GM21526 (cell line): Measurements from ENCODE around the gene KAZN.

Experiments used
- ATAC-seq: cut with Tn5 transposase; IDR thresholded peaks from one replicate; pipeline ENCODE4 v1.9.1; 2021; ENCODE audit warnings: moderate library complexity; ENCODE audit not compliant: unreplicated experiment, low FRiP score

The KAZN gene

DNA sequence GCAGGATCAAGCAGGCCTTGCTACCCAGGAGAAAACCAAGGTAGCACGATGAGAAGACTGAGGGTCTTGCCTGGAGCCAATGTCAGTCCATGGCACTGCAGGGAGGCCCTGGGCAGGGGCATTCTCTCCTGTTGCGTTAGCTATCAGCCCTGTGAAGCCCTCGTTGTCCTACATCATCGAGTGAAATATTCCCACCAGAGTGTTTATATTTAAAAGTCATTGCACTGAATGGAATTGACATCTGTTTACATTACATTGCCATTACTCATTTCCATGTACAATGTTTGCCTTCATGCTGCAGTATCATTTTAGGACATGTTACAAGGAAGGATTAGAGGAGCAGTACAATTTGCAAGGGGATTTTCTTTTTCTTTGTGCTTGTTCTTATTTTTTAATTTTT lies 243.9 kb downstream of the KAZN start:
- no peak for ATAC-seq

DNA sequence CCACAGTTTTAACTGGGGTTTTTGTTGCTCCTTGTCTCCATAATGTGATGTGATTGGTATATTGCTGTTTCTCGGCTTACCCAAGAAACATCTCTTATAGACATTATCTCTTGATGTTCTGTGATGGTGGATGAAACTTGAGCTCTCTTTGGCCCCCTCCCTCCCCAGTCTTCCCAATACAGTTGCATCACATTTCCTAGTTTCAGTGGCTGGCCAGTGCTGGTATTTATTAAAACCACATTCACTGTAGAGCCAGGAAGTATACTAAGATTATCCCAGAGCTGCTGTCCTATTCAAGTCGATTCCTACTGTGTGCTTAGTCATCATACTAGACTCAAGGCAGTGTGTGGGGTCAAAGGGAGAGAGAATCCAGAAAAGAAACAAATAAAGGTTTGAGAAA lies 244.4 kb downstream of the KAZN start:
- no peak for ATAC-seq

DNA sequence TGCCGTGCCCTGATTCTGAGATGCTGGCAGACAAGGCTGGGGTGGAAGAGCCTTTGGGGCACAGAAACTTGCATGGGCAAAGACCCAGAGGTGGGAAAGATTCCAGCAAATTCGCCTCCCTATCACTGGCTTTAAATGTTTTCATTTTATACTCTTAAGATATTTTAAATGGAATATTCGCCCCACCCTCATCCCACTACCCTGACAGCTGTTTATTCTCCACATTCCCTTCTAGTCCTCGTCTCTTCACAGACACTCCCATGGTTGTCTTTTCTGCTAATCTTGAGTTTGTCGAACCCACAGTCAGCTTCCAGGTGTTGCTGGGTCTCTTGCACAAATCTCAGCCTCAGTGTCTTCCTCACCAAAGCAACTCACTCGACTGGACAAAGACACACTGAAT lies 245.0 kb downstream of the KAZN start:
- no peak for ATAC-seq

GRCh38 chr1:14844356-14844755 lies 245.9 kb downstream of the KAZN start:
- no peak for ATAC-seq

- no peak for ATAC-seq
These were observed 246.6 kb downstream of the KAZN start for GRCh38 chr1:14844923-14845617.

- no peak for ATAC-seq
These were observed 247.4 kb downstream of the KAZN start for GRCh38 chr1:14845851-14846250.

DNA sequence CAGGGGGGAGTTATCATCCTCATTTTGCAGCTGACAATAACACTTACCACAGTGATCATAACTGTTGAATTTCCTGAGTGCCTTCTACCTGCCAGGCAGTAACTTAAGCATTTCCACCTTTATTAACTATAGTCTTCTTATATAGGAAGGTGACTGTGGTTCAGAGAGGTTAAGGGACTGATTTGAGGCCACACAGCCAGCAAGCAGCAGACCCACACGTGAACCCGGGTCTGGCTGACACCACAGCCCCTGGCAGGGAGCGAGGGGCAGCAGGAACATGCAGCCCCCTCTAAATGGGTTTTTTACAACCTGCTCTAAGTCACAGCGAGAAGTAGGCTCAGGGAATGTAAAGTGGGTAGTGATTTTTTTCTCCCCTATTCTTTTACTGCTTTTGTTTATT lies 248.2 kb downstream of the KAZN start:
- no peak for ATAC-seq

DNA sequence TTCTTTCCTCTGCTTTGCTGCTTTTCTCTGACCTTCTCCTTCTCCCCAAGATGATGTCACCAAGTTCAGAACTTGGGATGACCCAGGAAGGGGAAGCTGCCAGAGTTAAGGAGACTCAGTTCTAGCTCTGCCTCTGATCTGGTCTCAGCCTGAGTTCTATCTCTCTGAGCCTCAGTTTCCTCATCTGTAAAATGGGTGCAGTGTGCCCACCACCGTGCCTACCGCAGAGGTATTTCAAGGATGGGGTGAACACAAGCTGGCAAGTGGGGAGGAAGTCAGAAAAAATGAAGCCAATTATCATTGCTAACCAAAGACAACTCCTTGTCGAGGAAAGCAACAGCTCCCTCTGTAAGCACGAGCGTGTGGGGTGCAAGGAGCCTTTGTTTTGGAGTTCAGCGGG lies 249.7 kb downstream of the KAZN start:
- ATAC-seq = no peak

DNA sequence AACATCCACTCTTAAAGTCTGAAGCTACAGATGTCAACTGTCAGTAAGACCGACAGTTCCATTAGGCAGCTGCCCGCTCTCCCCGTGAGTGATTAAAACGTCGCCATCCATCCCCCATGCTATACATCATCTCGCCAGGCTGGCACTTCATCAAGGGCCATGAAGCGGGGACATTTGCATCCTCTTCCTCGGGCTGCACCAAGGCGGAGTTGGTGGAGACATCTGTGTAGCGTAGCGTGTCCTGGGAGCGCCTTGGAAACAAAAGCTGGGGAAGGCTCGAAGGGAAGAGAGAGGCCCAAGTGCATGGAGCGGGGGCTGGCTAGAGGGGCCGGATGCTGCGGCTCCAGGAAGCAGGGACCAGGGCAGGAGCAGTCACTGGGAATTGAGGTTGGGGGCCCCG lies 250.1 kb downstream of the KAZN start:
- no peak for ATAC-seq

DNA sequence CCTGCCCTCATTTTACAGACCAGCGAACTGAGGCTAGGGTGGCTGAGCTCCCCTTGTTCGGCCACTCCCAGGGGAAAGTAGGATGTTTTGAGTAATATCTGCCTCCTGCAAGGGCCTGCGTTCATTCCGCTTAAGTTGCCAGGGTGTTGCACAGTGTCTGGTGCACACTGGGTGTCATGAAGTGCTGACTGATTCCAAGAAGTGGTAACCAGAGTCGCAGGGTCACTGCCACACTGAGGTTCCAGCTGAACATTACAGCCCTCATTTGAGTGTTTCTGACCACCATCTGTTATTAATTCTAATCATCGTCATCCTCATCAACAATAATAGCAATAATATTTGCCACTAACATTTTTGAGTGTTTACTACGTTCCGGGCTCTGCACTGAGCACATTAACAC lies 250.6 kb downstream of the KAZN start:
- no peak for ATAC-seq

- no peak for ATAC-seq
These were observed 252.1 kb downstream of the KAZN start for GRCh38 chr1:14850563-14850962.

GRCh38 chr1:14851760-14852159 lies 253.3 kb downstream of the KAZN start:
- ATAC-seq = no peak

DNA sequence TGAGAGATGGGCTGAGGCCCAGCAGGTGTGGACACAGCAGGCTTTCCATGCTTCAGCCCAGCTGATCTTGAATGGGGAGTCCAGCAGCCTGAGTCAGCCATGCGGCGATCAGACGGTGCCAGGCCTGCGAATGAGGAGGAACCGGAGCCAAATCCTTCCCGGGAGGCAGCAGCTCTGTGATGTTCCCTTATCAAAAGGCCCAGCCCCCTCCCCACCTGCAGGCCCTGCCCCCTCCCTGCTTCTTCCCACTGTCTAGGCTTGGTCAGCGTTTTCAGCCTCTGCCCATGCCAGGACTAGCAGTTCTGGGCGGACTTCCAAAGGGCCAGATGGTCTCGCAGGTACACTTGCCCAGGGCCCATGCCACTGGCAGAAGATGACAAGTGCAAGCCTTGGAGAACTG lies 253.8 kb downstream of the KAZN start:
- no peak for ATAC-seq

- ATAC-seq = no peak
These were observed 255.0 kb downstream of the KAZN start for GRCh38 chr1:14853518-14853917.

DNA sequence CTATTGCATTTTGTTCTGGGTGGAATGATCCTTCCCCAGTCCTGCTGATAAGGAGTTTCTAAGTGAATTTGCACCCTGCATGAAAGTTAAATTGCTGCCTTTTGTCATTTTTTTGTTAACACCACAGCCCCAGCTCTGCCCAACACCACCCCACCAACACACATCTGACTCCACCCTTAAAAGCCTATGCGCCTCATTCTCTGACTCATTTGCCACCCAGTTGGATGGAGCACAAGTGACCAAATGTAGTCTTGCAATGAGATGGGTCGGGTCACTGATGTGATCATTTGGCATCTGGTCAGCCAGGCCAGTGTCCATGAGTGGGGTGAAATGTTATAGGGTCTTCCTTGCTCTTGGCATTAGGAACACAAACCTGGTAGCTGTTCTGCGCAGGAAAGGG lies 256.8 kb downstream of the KAZN start:
- no peak for ATAC-seq

DNA sequence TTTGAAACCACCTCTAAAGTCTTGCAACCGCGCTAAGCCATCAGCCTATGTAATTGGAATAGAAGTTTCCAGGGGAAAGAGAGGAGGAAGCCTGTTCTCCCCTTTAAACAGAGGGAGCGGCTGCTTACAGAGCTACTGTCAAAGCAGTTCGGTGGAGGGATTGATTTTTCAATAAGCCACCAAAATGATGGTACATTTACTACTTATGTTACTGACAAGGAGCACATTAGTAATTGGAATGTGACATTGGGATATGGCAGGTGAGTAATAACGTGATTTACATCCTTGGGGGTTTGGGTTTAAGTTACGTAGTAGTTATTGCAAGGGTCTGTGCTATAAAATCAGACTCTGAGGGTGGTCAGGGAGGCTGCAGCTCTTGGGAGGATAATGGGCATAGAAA lies 257.3 kb downstream of the KAZN start:
- no peak for ATAC-seq

DNA sequence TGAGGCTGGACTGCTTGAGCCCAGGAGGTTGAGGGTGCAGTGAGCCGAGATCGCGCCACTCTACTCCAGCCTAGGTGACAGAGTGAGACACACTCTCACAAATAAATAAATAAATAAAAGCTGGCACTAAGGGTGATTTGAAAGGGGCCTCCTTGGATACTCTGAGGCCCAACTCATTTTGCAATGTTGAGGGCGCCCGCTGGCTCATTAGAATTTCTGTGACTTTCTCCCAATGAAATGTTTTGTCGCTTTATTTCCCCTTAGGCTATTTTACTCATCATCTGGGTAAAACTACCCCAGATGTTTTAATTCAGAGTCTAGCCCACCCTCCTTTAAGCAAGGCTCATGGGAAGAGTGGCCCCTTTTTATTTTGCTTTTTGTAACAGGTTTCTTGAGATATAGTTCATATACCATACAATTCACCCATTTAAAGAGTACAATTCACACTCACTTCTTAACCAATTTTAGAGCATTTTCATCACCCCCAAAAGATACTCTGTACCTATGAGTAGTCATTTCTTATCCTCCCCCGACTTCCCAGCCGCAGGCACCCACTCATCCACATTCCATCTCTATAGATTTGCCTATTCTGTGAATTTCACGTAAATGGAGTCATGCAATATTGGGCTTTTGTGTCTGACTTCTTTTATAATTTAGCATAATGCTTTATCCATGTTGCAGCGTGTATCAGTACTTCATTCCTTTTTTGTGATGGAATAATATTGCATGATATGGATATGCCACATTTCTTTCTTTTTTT lies 259.1 kb downstream of the KAZN start:
- no peak for ATAC-seq

DNA sequence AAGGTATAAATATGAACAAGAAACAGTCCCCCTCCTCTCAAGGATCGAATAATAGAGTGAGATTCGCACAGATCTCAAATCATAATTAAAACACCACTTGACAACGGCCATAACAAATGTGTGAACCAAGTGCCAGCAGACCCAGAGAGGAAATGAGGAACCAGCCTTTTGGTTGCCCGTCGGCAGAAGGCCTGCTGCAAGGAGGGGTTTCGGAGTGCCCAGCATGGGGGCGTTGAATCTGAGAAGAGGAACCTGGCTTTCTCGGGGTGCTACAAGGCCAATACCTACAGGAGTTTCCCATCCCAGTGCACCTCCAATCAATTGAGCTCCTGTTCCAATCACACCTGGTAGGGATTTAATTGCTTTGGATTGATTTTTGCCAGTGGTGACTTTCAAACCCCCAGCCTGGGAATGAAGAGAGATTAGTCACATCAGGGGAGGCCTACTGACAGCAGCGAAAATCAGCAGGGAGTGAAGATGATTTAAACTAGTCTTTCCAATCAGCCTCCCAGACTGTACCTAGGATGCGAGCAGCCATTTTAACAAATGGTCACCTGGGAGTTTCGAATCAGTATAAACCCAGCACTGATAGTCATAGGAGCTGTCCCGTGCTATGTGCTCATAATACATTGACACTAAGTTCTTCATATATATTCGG lies 263.8 kb downstream of the KAZN start:
- ATAC-seq = no peak

GRCh38 chr1:14865106-14865505 lies 266.6 kb downstream of the KAZN start:
- ATAC-seq = no peak

- ATAC-seq = no peak
These were observed 268.6 kb downstream of the KAZN start for GRCh38 chr1:14866911-14867612.

DNA sequence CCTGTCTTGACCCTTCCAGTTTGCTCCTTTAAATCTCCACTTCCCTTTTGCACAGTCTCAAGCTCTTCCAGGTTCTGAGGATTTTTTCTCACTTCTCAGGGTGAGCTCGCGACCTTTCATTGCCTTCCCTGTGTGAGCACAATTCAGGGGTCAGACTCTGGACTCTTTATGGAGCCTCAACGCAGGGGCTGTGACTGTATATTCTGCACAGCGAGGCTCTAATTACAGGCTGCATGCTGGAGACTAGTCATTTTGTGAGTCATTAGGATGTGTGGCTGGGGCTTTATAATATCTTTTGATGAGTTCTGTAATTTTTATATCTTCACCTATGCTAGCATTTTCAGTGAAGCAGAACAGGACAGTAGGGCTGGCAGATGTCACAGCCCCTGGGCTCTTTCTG lies 270.7 kb downstream of the KAZN start:
- ATAC-seq = no peak
